Smooth muscle cell (in vitro differentiated cells): ENCODE measurements around the gene POGK. TPM values are rescaled to one million over a fixed set of nuclear protein-coding genes. Genes with fewer than 3 reads are reported as not detected.

ENCODE experiments used
- DNase-seq: peaks from one replicate; lab custom pipeline; 2025; ENCODE audit not compliant: unreplicated experiment; lab: John Stamatoyannopoulos, UW
- H2AFZ ChIP-seq: fragments of 200-600 bp; sonication (generic); 2 replicates; pipeline ENCODE4 v1.6.0; 2016; ENCODE audit warnings: antibody characterized with exemption, low read depth, mild to moderate bottlenecking
- H3F3A ChIP-seq: fragments of 200-600 bp; sonication (generic); 2 replicates; pipeline ENCODE4 v1.6.0; 2017; ENCODE audit warnings: antibody characterized with exemption, low read depth
- H3K27ac ChIP-seq: fragments of 200-600 bp; sonication (generic); 2 replicates; pipeline ENCODE4 v1.5.1; 2016; ENCODE audit warnings: low read depth, mild to moderate bottlenecking
- H3K27me3 ChIP-seq: fragments of 200-600 bp; sonication (generic); 2 replicates; pipeline ENCODE4 v1.6.1; 2016; ENCODE audit warnings: low read depth, mild to moderate bottlenecking
- H3K36me3 ChIP-seq: fragments of 200-600 bp; sonication (generic); 2 replicates; pipeline ENCODE4 v1.5.1; 2016; ENCODE audit warnings: low read depth
- H3K4me1 ChIP-seq: fragments of 200-600 bp; sonication (generic); 2 replicates; pipeline ENCODE4 v1.5.1; 2016; ENCODE audit warnings: low read depth
- H3K4me2 ChIP-seq: fragments of 200-600 bp; sonication (generic); 2 replicates; pipeline ENCODE4 v1.6.0; 2016; ENCODE audit warnings: mild to moderate bottlenecking
- H3K4me3 ChIP-seq: fragments of 200-600 bp; sonication (generic); 2 replicates; pipeline ENCODE4 v1.5.1; 2016; ENCODE audit warnings: mild to moderate bottlenecking
- H3K79me2 ChIP-seq: fragments of 200-600 bp; sonication (generic); 2 replicates; pipeline ENCODE4 v1.6.0; 2016; ENCODE audit warnings: low read depth, mild to moderate bottlenecking
- H3K9ac ChIP-seq: fragments of 200-600 bp; sonication (generic); 2 replicates; pipeline ENCODE4 v1.6.0; 2016; ENCODE audit warnings: low read depth
- H3K9me3 ChIP-seq: fragments of 200-600 bp; sonication (generic); replicated peaks from 2 replicates; pipeline ENCODE4 v1.5.1; 2016; ENCODE audit warnings: low read depth
- H4K20me1 ChIP-seq: fragments of 200-600 bp; sonication (generic); 2 replicates; pipeline ENCODE4 v1.6.0; 2016; ENCODE audit warnings: low read depth
- WGBS: methylation state at CpG from one replicate; pipeline ENCODE4 v1.1.7; 2016; ENCODE audit warnings: low lambda C conversion rate; 5-methylcytosine and 5-hydroxymethylcytosine counted together
- polyA plus RNA-seq: library from polyadenylated mRNA; unstranded; fragments of >200 nt; fragmentation: Nextera tagmentation; extraction: Ambion mirVana; gene quantifications from 2 replicates; pipeline ENCODE4 v1.2.1, GENCODE V29; 2016
- total RNA-seq: library from RNA; depleted of rRNA; stranded (reverse); fragments of >200 nt; gene quantifications from 2 replicates; pipeline ENCODE4 v1.2.3, GENCODE V29; 2014
- TF ChIP-seq, protein P1 (sequence below): fragments of 200-600 bp; sonication (generic); IDR thresholded peaks from 2 replicates; pipeline ENCODE4 v1.5.1; 2017; ENCODE audit warnings: borderline replicate concordance, mild to moderate bottlenecking, antibody characterized with exemption; ENCODE audit not compliant: insufficient read depth, poor library complexity, severe bottlenecking

The POGK gene
- total and polyA plus RNA-seq, 2 experiments from 2014 or later, result 9.7 to 23.4 TPM

DNA sequence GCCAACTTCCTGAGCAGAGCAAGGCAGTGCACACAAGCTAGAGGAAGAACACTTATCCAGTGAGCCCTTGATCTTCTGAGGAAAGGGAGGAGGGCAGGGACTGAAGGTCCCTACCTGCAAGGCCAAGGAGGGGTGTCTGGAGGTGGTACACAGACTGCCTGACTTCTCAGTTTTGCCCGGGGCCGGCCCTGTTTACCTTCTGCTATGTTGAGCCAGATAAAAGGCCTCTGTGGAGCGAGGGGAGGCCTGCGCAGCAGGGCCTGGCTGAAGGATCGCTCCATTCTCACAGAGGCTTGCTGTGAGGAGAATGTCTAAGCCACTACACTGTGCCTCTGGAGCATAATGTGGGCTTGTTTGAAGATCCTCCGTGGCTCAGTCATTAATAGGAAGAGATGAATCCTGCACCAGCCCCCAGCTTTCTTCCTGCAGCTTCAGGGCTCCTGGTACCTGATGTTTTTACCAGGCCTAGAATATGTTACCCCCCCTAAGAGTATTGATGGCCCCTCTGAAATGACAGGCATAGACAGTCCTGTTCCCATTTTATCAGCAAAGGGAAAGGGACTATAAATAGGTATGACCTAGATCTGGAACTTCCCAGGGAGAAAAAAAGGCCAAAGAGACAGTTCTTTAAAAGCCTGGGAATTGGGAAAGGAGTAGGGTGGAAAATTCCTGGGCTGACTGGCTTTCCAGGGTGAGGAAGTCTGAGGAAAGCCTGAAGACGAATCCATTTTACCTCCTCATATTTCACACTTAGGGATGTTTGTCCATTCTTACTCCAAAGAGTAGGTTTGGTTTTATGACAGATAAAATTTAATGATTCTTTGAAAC, 4.7 kb downstream of the POGK start:
- Histone ChIP-seq H3K79me2 (peaks cover 10% of the 10 kb centered on the region), H3K27ac (peak overlapping the region; percentile 42), H4K20me1 (peaks cover 72% of the 10 kb centered on the region), H3F3A (peaks cover under 1% of the 10 kb centered on the region), H2AFZ (no peak overlapping the region), H3K36me3 (peaks cover 16% of the 10 kb centered on the region), H3K4me1 (peaks cover 10% of the 10 kb centered on the region), H3K4me3 (no peak overlapping the region), H3K27me3 (no peaks in the 10 kb centered on the region), H3K9ac (peak overlapping the region; percentile 19), H3K4me2 (no peak overlapping the region), H3K9me3 (no peaks in the 10 kb centered on the region)
- WGBS, result 75% methylated on average over 7 of the region's 7 CpGs
- TF ChIP-seq, protein P1, sequence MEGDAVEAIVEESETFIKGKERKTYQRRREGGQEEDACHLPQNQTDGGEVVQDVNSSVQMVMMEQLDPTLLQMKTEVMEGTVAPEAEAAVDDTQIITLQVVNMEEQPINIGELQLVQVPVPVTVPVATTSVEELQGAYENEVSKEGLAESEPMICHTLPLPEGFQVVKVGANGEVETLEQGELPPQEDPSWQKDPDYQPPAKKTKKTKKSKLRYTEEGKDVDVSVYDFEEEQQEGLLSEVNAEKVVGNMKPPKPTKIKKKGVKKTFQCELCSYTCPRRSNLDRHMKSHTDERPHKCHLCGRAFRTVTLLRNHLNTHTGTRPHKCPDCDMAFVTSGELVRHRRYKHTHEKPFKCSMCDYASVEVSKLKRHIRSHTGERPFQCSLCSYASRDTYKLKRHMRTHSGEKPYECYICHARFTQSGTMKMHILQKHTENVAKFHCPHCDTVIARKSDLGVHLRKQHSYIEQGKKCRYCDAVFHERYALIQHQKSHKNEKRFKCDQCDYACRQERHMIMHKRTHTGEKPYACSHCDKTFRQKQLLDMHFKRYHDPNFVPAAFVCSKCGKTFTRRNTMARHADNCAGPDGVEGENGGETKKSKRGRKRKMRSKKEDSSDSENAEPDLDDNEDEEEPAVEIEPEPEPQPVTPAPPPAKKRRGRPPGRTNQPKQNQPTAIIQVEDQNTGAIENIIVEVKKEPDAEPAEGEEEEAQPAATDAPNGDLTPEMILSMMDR, result no peak
- no peak for DNase-seq

DNA sequence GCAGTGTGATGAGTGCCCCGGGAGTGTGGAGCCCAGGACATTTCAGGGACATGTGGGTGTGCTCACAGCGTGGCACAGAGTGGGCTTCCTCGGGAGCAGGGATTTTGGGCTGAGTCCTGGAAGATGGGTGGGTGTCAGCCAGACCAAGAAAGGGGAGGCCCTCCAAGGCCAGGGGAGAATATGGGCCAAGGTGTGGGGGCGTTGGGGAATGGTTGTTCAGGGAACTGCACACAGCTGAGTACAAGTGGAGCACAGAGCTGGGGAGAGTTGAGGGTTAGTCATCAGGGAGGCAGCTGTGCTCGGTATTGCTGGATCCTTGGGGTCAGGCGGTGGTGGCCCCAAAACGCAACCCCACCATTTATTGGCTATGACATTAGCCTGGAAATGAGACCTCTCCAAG, 5.5 kb downstream of the POGK start:
- H3K27ac ChIP-seq, result peak overlapping the region; percentile 30
- DNase-seq, result no peak
- H3K4me3 ChIP-seq, result no peak overlapping the region
- H3F3A ChIP-seq, result no peaks in the 10 kb centered on the region
- 81% methylated on average over 7 of the region's 7 CpGs for WGBS
- peaks cover 10% of the 10 kb centered on the region for H3K4me1 ChIP-seq
- H2AFZ ChIP-seq, result no peak overlapping the region
- H3K79me2 ChIP-seq, result peaks cover 10% of the 10 kb centered on the region
- H3K4me2 ChIP-seq, result no peak overlapping the region
- H3K27me3 ChIP-seq, result no peaks in the 10 kb centered on the region
- peaks cover 16% of the 10 kb centered on the region for H3K36me3 ChIP-seq
- H4K20me1 ChIP-seq, result peaks cover 79% of the 10 kb centered on the region
- H3K9ac ChIP-seq, result no peak overlapping the region
- H3K9me3 ChIP-seq, result no peaks in the 10 kb centered on the region
- TF ChIP-seq, protein P1, result no peak

DNA sequence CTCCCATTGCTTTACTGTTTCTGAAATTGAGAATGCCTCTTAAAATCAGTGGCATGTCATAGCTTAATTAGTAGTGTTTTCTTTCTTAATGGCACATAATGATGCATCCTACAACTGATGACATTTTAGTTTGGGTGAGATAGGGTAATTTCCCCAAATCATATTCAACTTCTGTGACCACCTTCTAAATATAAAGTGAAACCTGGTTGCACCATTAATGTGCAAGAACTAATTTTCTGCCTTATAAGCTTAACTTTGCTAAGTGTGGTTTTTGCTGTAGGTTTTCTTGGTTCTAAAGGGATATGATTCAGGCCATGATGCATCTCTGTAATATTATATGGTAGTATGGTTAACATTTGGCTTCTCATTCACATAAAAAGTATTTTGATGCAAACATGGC, 8.9 kb downstream of the POGK start:
- Histone ChIP-seq H3K36me3 (peaks cover 21% of the 10 kb centered on the region), H3K79me2 (peaks cover 5% of the 10 kb centered on the region), H3K4me2 (no peak overlapping the region), H4K20me1 (peaks cover 95% of the 10 kb centered on the region), H3K4me3 (no peak overlapping the region), H3F3A (no peaks in the 10 kb centered on the region), H2AFZ (no peak overlapping the region), H3K27me3 (no peaks in the 10 kb centered on the region), H3K4me1 (no peaks in the 10 kb centered on the region), H3K27ac (no peak overlapping the region), H3K9me3 (no peaks in the 10 kb centered on the region), H3K9ac (no peak overlapping the region)
- TF ChIP-seq, protein P1, result no peak
- no peak for DNase-seq

DNA sequence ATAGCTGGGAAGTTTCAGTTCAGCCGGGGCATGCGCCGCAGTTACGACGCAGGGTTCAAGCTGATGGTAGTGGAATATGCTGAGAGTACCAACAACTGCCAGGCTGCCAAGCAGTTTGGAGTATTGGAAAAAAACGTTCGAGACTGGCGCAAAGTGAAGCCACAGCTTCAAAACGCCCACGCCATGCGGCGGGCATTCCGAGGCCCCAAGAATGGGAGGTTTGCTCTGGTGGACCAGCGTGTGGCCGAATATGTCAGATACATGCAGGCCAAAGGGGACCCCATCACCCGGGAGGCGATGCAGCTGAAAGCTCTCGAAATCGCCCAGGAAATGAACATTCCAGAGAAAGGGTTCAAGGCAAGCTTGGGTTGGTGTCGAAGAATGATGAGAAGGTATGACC, 9.9 kb downstream of the POGK start:
- DNase-seq, result no peak
- Histone ChIP-seq H3K4me3 (no peak overlapping the region), H3K27ac (no peak overlapping the region), H4K20me1 (peaks cover 95% of the 10 kb centered on the region), H3K4me2 (no peak overlapping the region), H3K79me2 (peaks cover 5% of the 10 kb centered on the region), H3K9ac (no peak overlapping the region), H3K36me3 (peaks cover 19% of the 10 kb centered on the region), H2AFZ (no peak overlapping the region), H3F3A (peaks cover 7% of the 10 kb centered on the region), H3K9me3 (no peaks in the 10 kb centered on the region), H3K27me3 (no peaks in the 10 kb centered on the region), H3K4me1 (no peaks in the 10 kb centered on the region)
- TF ChIP-seq, protein P1, result no peak
- over 99% methylated on average over 20 of the region's 20 CpGs for WGBS
